ENCODE data around the gene OR6B1.

The OR6B1 gene

DNA sequence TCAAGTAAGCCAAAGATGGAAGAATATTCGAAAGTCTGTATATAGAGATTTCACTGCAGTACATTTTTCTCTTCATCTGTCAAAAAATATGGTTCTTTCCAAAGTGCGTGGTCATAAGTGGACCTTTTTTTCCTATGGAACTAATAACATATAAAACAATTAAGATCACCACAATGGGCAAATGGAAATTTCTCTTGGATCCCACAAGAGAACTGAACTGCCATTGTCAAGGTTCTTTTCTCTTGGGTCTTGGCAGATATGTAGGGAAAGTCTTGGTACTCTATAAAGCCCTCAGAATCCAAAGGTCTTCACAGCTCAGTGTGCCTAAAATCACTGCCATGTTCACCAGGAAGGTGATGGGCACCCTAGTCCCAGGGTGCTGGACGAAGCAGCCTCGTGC lies at the start of gene OR6B1:
Gene OR6B1, plus strand, starts transcription at position 301 of the 400 bp plus-strand sequence. CDS start 3,677 bp downstream, outside the sequence.
- Histone ChIP-seq H3K36me3 (ENCODE audit: control insufficient read depth, insufficient read depth, low read length) (no peaks in the 10 kb centered on the region), H3K4me1 (ENCODE audit: control insufficient read depth, insufficient read depth, low read length) (no peaks in the 10 kb centered on the region), H3K4me3 (ENCODE audit: low read depth, low read length) (no peak within 1 kb of the TSS), H3K9ac (ENCODE audit: low read depth, low read length) (no peak within 1 kb of the TSS), H3K27me3 (ENCODE audit: control insufficient read depth, insufficient read depth, low read length) (no peaks in the 10 kb centered on the region), H3K9me3 (ENCODE audit: control insufficient read depth, insufficient read depth, low read length) (no peaks in the 10 kb centered on the region)

DNA sequence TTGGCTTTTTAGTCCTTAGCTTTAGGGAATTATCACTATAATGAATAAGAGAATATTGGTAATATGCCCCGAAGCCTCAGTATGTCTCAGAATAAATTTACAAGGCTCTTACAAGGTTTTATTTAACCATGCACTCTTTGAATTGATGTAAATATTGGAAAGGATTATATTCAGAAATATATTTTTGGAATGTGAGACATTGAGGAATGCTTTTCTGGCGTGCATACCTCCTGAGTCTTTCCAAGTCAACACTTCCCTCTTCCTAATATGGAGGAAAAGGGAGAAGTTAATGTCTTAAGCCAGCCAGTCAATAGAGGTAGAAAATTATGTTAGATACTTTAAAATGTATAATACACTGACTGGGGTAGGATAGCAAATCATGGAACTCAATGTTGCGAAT lies 46.7 kb upstream of the OR6B1 start:
- no peaks in the 10 kb centered on the region for H3K36me3 ChIP-seq (ENCODE audit: control insufficient read depth, insufficient read depth, low read length)
- no peak overlapping the region for H3K4me3 ChIP-seq (ENCODE audit: low read depth, low read length)
- no peak overlapping the region for H3K9ac ChIP-seq (ENCODE audit: low read depth, low read length)
- no peaks in the 10 kb centered on the region for H3K9me3 ChIP-seq (ENCODE audit: control insufficient read depth, insufficient read depth, low read length)
- H3K4me1 ChIP-seq (ENCODE audit: control insufficient read depth, insufficient read depth, low read length), result peaks cover 5% of the 10 kb centered on the region
- no peaks in the 10 kb centered on the region for H3K27me3 ChIP-seq (ENCODE audit: control insufficient read depth, insufficient read depth, low read length)

DNA sequence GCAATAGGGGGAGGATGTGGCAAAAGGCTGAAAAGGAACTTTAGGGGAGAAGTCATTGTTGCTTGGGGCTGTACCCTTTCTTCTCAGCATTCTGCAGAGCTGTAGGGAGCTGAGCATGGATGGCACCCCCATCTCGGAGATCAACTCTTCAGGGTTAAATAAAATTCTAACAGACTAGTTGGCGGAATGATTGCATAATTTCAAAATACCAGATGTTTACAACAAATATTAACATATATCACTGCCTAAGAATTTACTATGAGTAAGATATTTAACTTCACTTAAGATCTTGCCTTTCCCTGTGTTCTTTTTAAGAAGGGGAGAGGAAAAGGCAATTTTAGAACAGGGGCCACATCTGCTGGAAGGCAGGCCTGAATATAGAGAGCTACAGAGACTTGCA lies 46.0 kb upstream of the OR6B1 start:
- peaks cover 5% of the 10 kb centered on the region for H3K4me1 ChIP-seq (ENCODE audit: control insufficient read depth, insufficient read depth, low read length)
- no peaks in the 10 kb centered on the region for H3K27me3 ChIP-seq (ENCODE audit: control insufficient read depth, insufficient read depth, low read length)
- no peak overlapping the region for H3K4me3 ChIP-seq (ENCODE audit: low read depth, low read length)
- no peaks in the 10 kb centered on the region for H3K9me3 ChIP-seq (ENCODE audit: control insufficient read depth, insufficient read depth, low read length)
- H3K9ac ChIP-seq (ENCODE audit: low read depth, low read length), result no peak overlapping the region
- no peaks in the 10 kb centered on the region for H3K36me3 ChIP-seq (ENCODE audit: control insufficient read depth, insufficient read depth, low read length)

DNA sequence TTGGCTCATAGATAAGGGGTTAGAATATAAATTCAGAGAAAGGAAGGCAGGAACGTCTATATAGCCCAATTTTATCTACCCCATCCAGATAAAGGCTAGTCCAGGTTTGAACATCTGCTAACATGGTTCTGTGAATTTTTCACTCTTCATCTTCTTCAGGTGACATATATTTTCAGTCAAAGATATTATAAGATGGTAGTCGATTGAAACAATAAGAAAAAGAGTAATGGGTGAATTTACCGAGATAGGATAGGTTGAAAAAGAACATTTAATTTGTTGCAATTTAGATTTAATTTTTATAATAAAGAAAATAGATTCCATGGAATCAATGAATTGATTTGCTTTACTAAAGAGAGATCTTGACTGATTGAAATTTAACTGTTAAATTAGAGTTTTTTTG lies 45.6 kb upstream of the OR6B1 start, which contains the start of gene OR2F1:
Gene OR2F1, plus strand, starts transcription at position 301 of the 400 bp plus-strand sequence. CDS start 5,127 bp downstream, outside the sequence.
- H3K4me3 ChIP-seq (ENCODE audit: low read depth, low read length), result no peak within 1 kb of the TSS
- H3K27me3 ChIP-seq (ENCODE audit: control insufficient read depth, insufficient read depth, low read length), result no peaks in the 10 kb centered on the region
- peaks cover 5% of the 10 kb centered on the region for H3K4me1 ChIP-seq (ENCODE audit: control insufficient read depth, insufficient read depth, low read length)
- no peak within 1 kb of the TSS for H3K9ac ChIP-seq (ENCODE audit: low read depth, low read length)
- no peaks in the 10 kb centered on the region for H3K9me3 ChIP-seq (ENCODE audit: control insufficient read depth, insufficient read depth, low read length)
- no peaks in the 10 kb centered on the region for H3K36me3 ChIP-seq (ENCODE audit: control insufficient read depth, insufficient read depth, low read length)

DNA sequence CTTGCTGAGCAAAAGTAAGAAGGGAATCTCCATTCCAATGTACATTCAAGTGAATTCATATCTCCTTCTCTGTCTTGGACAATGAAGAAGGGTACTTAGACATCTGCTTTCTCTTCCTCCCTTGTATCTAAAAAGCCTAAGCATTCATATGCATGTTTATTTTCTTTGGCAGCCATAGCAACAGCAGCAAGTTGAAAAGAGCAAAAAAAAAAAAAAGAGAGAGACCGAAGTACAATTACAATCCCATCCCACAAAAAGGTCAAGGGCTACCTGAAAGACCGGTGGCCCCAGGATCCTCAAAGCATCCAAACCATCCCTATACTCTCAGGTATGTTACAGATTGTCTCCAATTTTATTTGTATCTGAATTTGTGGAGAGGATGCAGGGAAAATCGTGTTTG lies 41.3 kb upstream of the OR6B1 start:
- H3K9me3 ChIP-seq (ENCODE audit: control insufficient read depth, insufficient read depth, low read length), result no peaks in the 10 kb centered on the region
- no peaks in the 10 kb centered on the region for H3K36me3 ChIP-seq (ENCODE audit: control insufficient read depth, insufficient read depth, low read length)
- peaks cover 5% of the 10 kb centered on the region for H3K4me1 ChIP-seq (ENCODE audit: control insufficient read depth, insufficient read depth, low read length)
- no peak overlapping the region for H3K9ac ChIP-seq (ENCODE audit: low read depth, low read length)
- no peaks in the 10 kb centered on the region for H3K27me3 ChIP-seq (ENCODE audit: control insufficient read depth, insufficient read depth, low read length)
- H3K4me3 ChIP-seq (ENCODE audit: low read depth, low read length), result no peak overlapping the region

DNA sequence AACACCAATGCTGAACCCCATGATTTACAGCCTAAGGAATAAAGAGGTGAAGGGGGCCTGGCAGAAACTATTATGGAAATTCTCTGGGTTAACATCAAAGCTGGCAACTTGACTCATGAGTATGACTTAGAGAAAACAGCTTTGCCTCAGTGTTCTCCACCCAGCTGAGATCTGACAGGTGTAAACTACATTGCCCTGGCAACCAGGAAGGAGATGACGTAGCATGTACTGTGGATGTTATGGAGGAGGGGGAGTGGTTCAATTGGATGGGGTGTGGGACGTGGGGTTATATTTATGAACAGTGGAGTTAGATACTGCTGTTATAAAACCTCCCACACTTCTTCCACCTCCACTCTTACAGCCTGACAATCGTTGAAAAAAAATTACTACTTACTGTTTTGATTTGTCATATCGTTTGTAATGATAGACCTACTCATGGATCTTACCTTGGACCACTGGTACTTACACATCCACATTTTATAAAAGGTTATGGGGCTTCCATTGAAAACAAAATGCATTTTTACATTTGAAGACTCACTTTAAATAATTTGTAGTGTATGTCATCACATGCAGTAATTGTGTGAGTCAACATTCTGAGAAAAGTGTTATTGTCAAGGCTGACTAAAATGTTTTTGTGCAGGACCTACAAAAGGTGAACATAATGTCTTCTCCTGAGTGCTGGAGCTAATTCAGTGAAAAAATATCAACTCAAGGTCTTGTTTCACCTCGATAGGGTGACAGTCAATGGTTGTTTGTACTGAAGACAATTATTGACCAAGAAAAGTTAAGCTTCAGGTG lies 39.1 kb upstream of the OR6B1 start:
- Histone ChIP-seq H3K36me3 (ENCODE audit: control insufficient read depth, insufficient read depth, low read length) (no peaks in the 10 kb centered on the region), H3K27me3 (ENCODE audit: control insufficient read depth, insufficient read depth, low read length) (no peaks in the 10 kb centered on the region), H3K9ac (ENCODE audit: low read depth, low read length) (no peak overlapping the region), H3K4me3 (ENCODE audit: low read depth, low read length) (no peak overlapping the region), H3K4me1 (ENCODE audit: control insufficient read depth, insufficient read depth, low read length) (peaks cover 5% of the 10 kb centered on the region), H3K9me3 (ENCODE audit: control insufficient read depth, insufficient read depth, low read length) (no peaks in the 10 kb centered on the region)

DNA sequence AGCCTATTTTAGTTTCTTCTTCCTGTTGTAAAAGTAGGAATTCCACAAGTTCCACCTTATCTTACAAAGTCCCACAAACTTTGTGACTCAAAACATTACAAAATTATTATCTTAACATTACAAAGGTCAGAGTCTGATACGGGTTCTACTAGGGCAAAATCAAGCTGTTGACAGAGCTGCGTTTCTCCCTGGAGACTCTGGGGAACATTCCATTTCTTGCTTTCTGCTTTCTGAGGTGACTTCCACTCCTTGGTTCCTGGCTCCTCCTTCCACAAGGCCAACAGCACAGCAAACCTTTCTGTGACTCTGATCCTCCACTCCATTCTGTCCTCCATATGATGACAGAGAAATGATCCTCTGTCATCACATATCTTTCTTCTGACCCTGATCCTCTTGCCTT lies 34.8 kb upstream of the OR6B1 start:
- H3K4me1 ChIP-seq (ENCODE audit: control insufficient read depth, insufficient read depth, low read length), result no peaks in the 10 kb centered on the region
- H3K9ac ChIP-seq (ENCODE audit: low read depth, low read length), result no peak overlapping the region
- no peaks in the 10 kb centered on the region for H3K27me3 ChIP-seq (ENCODE audit: control insufficient read depth, insufficient read depth, low read length)
- H3K9me3 ChIP-seq (ENCODE audit: control insufficient read depth, insufficient read depth, low read length), result no peaks in the 10 kb centered on the region
- no peaks in the 10 kb centered on the region for H3K36me3 ChIP-seq (ENCODE audit: control insufficient read depth, insufficient read depth, low read length)
- no peak overlapping the region for H3K4me3 ChIP-seq (ENCODE audit: low read depth, low read length)

DNA sequence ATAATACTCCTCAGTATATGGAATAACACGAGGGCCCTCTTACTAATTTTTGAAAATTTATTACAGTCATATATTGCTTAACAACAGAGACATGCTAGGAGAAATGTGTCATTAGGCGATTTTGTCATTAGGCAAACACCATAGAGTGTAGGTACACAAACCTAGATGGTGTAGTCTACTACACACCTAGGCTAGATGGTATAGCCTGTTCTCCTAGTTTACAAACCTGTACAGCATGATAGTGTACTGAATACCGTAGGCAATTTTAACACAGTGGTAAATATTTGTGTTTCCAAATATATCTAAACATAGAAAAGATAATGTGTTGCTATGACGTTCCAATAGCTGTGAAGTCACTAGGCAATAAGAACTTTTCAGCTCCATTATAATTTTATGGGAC lies 32.7 kb upstream of the OR6B1 start:
- no peak overlapping the region for H3K9ac ChIP-seq (ENCODE audit: low read depth, low read length)
- no peaks in the 10 kb centered on the region for H3K4me1 ChIP-seq (ENCODE audit: control insufficient read depth, insufficient read depth, low read length)
- no peaks in the 10 kb centered on the region for H3K9me3 ChIP-seq (ENCODE audit: control insufficient read depth, insufficient read depth, low read length)
- no peak overlapping the region for H3K4me3 ChIP-seq (ENCODE audit: low read depth, low read length)
- no peaks in the 10 kb centered on the region for H3K27me3 ChIP-seq (ENCODE audit: control insufficient read depth, insufficient read depth, low read length)
- H3K36me3 ChIP-seq (ENCODE audit: control insufficient read depth, insufficient read depth, low read length), result no peaks in the 10 kb centered on the region

DNA sequence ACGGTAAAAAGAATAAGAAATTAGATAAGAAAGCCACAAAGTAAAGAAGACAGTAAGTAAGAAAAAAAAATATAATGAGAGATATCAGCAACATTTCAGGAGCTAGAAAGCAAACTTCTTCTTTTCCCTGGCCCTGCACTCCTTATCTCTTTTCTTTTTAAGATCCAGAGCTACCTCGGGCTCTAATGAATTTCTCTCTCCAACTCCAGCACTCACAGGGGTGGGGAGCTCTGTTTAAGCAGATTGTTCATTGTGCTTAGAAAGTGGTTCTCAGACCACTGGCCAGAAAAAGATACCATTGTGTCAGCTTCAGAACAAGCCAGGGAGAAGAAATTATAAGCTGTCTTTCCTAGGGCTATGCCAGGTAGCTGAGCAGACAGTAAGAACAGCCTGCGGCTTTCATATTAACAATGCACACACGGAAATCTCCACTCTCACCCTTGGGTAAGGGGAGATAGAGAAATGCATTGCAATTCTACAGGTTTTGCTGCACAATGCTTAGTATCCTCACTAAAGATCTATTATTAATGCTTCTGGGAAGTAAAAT lies 26.2 kb upstream of the OR6B1 start:
- Histone ChIP-seq H3K27me3 (ENCODE audit: control insufficient read depth, insufficient read depth, low read length) (no peaks in the 10 kb centered on the region), H3K4me3 (ENCODE audit: low read depth, low read length) (no peak overlapping the region), H3K4me1 (ENCODE audit: control insufficient read depth, insufficient read depth, low read length) (no peaks in the 10 kb centered on the region), H3K9me3 (ENCODE audit: control insufficient read depth, insufficient read depth, low read length) (no peaks in the 10 kb centered on the region), H3K9ac (ENCODE audit: low read depth, low read length) (no peak overlapping the region), H3K36me3 (ENCODE audit: control insufficient read depth, insufficient read depth, low read length) (no peaks in the 10 kb centered on the region)

DNA sequence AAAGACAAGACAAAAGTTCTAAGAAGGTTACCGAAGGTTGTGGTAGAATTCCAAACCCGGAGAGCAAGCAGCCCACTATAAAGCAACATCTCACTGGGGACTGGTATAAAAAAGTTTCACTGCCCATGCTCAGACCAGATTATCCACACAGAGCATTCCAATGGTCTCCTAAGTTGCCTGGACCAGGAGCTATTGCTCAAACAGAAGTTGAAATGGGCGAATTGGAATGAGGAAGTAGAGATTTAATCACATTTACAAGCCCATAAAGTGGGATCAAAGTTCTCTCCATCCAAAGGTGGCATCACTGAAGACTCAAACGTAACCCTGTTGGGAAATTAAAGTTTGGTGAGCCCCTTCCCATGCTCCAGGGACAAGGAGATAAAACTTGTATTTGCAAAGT lies 25.7 kb upstream of the OR6B1 start:
- no peaks in the 10 kb centered on the region for H3K27me3 ChIP-seq (ENCODE audit: control insufficient read depth, insufficient read depth, low read length)
- no peaks in the 10 kb centered on the region for H3K9me3 ChIP-seq (ENCODE audit: control insufficient read depth, insufficient read depth, low read length)
- no peaks in the 10 kb centered on the region for H3K36me3 ChIP-seq (ENCODE audit: control insufficient read depth, insufficient read depth, low read length)
- H3K4me1 ChIP-seq (ENCODE audit: control insufficient read depth, insufficient read depth, low read length), result no peaks in the 10 kb centered on the region
- no peak overlapping the region for H3K9ac ChIP-seq (ENCODE audit: low read depth, low read length)
- no peak overlapping the region for H3K4me3 ChIP-seq (ENCODE audit: low read depth, low read length)

DNA sequence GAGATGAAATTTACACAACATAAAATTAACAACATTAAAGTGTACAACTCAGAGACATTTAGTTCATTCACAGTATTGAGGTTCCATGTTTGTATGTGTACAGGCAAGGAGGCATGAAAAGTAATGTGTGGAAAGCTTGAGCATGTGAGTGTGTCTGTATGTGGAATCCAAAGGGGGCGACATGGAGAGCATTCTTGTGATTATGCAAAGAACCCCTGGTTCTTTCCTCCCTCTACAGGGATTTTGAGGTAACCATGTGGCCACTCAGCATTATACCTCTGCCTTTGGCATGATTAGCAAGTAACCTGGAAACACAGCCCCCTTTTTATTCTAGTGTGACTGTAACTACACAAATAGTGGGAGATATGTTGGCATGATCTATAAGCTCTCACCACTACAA lies 24.5 kb upstream of the OR6B1 start:
- Histone ChIP-seq H3K4me1 (ENCODE audit: control insufficient read depth, insufficient read depth, low read length) (no peaks in the 10 kb centered on the region), H3K9ac (ENCODE audit: low read depth, low read length) (no peak overlapping the region), H3K9me3 (ENCODE audit: control insufficient read depth, insufficient read depth, low read length) (no peaks in the 10 kb centered on the region)

DNA sequence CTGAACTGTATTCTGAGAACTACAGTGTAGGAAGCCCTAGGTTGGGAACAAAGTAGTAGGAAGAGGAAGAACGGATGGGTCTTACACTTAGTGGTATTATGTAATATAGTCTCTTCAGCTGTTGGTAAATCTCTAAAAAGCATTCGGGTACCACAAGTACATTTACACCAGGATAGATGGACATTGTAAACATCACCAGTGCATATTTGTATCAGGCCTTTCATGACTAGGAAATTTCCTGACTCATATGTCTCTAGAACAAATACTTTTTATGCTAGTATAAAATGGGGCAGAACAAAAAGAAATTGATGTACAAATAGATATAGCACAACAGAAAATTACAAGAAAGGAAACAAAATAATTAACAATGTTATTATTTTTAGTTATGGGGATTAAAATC lies 21.5 kb upstream of the OR6B1 start:
- Histone ChIP-seq H3K9me3 (ENCODE audit: control insufficient read depth, insufficient read depth, low read length) (no peaks in the 10 kb centered on the region), H3K27me3 (ENCODE audit: control insufficient read depth, insufficient read depth, low read length) (no peaks in the 10 kb centered on the region), H3K4me3 (ENCODE audit: low read depth, low read length) (no peak overlapping the region), H3K4me1 (ENCODE audit: control insufficient read depth, insufficient read depth, low read length) (no peaks in the 10 kb centered on the region), H3K36me3 (ENCODE audit: control insufficient read depth, insufficient read depth, low read length) (no peaks in the 10 kb centered on the region), H3K9ac (ENCODE audit: low read depth, low read length) (no peak overlapping the region)

More for the DNA sequence above, 24.5 kb upstream of the OR6B1 start:
- no peaks in the 10 kb centered on the region for H3K27me3 ChIP-seq (ENCODE audit: control insufficient read depth, insufficient read depth, low read length)
- no peaks in the 10 kb centered on the region for H3K36me3 ChIP-seq (ENCODE audit: control insufficient read depth, insufficient read depth, low read length)
- no peak overlapping the region for H3K4me3 ChIP-seq (ENCODE audit: low read depth, low read length)

Measured in iPS-15b (cell line).